Panc1 (cell line): ENCODE results near the gene PNPLA8.

ENCODE experiments used
- TF ChIP-seq, protein P1 (sequence below), 2 experiments: IDR thresholded peaks; 2 replicates each; pipeline ENCODE4 v1.6.1; 2011 to 2012; ENCODE audit warnings: low read depth in 2 of 2, control low read depth in 1 of 2, low read length in 1 of 2, mild to moderate bottlenecking in 1 of 2, moderate library complexity in 1 of 2; ENCODE audit not compliant: insufficient read depth in 1 of 2
- TF ChIP-seq, protein P2 (sequence below): fragments of 450-650 bp; IDR thresholded peaks from 2 replicates; pipeline ENCODE4 v1.5.1; 2017; ENCODE audit warnings: mild to moderate bottlenecking

GRCh38 chr7:108569381-108570145 lies 43.6 kb upstream of the PNPLA8 start, which contains the start of the genes DNAJB9 and THAP5:
- TF ChIP-seq, protein P1, sequence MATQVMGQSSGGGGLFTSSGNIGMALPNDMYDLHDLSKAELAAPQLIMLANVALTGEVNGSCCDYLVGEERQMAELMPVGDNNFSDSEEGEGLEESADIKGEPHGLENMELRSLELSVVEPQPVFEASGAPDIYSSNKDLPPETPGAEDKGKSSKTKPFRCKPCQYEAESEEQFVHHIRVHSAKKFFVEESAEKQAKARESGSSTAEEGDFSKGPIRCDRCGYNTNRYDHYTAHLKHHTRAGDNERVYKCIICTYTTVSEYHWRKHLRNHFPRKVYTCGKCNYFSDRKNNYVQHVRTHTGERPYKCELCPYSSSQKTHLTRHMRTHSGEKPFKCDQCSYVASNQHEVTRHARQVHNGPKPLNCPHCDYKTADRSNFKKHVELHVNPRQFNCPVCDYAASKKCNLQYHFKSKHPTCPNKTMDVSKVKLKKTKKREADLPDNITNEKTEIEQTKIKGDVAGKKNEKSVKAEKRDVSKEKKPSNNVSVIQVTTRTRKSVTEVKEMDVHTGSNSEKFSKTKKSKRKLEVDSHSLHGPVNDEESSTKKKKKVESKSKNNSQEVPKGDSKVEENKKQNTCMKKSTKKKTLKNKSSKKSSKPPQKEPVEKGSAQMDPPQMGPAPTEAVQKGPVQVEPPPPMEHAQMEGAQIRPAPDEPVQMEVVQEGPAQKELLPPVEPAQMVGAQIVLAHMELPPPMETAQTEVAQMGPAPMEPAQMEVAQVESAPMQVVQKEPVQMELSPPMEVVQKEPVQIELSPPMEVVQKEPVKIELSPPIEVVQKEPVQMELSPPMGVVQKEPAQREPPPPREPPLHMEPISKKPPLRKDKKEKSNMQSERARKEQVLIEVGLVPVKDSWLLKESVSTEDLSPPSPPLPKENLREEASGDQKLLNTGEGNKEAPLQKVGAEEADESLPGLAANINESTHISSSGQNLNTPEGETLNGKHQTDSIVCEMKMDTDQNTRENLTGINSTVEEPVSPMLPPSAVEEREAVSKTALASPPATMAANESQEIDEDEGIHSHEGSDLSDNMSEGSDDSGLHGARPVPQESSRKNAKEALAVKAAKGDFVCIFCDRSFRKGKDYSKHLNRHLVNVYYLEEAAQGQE (IDR thresholded peaks at IDR 0.05; ENCODE audit: insufficient read depth in 1 of 2, low read depth in 2 of 2, low read length in 1 of 2): peak in 1 of 2 experiments; percentile 38; a peak in 1 of 4 replicates
- TF ChIP-seq, protein P2, sequence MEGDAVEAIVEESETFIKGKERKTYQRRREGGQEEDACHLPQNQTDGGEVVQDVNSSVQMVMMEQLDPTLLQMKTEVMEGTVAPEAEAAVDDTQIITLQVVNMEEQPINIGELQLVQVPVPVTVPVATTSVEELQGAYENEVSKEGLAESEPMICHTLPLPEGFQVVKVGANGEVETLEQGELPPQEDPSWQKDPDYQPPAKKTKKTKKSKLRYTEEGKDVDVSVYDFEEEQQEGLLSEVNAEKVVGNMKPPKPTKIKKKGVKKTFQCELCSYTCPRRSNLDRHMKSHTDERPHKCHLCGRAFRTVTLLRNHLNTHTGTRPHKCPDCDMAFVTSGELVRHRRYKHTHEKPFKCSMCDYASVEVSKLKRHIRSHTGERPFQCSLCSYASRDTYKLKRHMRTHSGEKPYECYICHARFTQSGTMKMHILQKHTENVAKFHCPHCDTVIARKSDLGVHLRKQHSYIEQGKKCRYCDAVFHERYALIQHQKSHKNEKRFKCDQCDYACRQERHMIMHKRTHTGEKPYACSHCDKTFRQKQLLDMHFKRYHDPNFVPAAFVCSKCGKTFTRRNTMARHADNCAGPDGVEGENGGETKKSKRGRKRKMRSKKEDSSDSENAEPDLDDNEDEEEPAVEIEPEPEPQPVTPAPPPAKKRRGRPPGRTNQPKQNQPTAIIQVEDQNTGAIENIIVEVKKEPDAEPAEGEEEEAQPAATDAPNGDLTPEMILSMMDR: no peak
